ENCODE measurements around the gene ALPG.

DNA sequence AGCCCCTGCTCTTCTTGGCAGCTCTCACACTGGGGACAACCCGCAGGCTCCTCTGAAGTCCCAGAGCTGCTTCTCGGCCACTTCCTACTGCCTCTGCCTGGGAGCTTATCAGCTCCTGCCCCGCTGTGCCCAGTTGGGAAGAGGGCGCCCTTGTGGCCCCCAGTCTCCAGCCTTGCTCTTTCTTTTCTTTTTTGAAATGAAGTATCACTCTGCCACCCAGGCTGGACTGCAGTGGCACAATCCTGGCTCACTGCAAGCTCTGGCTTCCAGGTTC lies 28.7 kb downstream of the ALPG start:
- TF ChIP-seq, protein P1, sequence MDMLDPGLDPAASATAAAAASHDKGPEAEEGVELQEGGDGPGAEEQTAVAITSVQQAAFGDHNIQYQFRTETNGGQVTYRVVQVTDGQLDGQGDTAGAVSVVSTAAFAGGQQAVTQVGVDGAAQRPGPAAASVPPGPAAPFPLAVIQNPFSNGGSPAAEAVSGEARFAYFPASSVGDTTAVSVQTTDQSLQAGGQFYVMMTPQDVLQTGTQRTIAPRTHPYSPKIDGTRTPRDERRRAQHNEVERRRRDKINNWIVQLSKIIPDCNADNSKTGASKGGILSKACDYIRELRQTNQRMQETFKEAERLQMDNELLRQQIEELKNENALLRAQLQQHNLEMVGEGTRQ (IDR thresholded peaks at IDR 0.05; ENCODE audit: low read depth, low read length) = no peak
- TF ChIP-seq SMC3 (IDR thresholded peaks at IDR 0.05; ENCODE audit: low read depth, low read length) = no peak
